Lower lobe of right lung (tissue), 2 donors: ENCODE measurements around the gene PLOD1. TPM values are rescaled to one million over a fixed set of nuclear protein-coding genes. Genes with fewer than 3 reads are reported as not detected.

Experiments
- ATAC-seq, 2 donors: fragments of 200-7000 bp; cut with Tn5 transposase; one replicate each; pipeline ENCODE4 v1.9.1; 2020 to 2022; ENCODE audit warnings: mild to moderate bottlenecking in 2 of 2, moderate library complexity in 2 of 2
- DNase-seq: peaks from one replicate; pipeline ENCODE4 v3.0.0-alpha.2; 2020
- H3K27ac ChIP-seq: fragments of 200-600 bp; one replicate; pipeline ENCODE4 v1.8.0; 2022
- H3K27me3 ChIP-seq: fragments of 200-600 bp; one replicate; pipeline ENCODE4 v1.8.0; 2022; ENCODE audit warnings: low read depth
- H3K36me3 ChIP-seq: fragments of 200-600 bp; one replicate; pipeline ENCODE4 v1.8.0; 2022; ENCODE audit warnings: mild to moderate bottlenecking
- H3K4me1 ChIP-seq: fragments of 200-600 bp; one replicate; pipeline ENCODE4 v1.8.0; 2022
- H3K4me3 ChIP-seq: fragments of 200-600 bp; one replicate; pipeline ENCODE4 v1.8.0; 2022; ENCODE audit warnings: mild to moderate bottlenecking
- H3K9me3 ChIP-seq: fragments of 200-600 bp; one replicate; pipeline ENCODE4 v1.8.0; 2022
- CTCF ChIP-seq: fragments of 200-600 bp; IDR thresholded peaks from one replicate; pipeline ENCODE4 v1.8.0; 2022; ENCODE audit warnings: antibody characterized with exemption, mild to moderate bottlenecking
- intact Hi-C: fragments of 100-400 bp; cut with DNase I; formaldehyde crosslinking; loops from one replicate; pipeline ENCODE4 v1.11.0; 2022
- total RNA-seq: library from RNA; stranded (reverse); fragmentation: NEBNext Ultra II Directional; extraction: Animal tissue kit (Norgen Biotek cat#: 25700); gene quantifications from one replicate; pipeline ENCODE4 v1.2.1, GENCODE V29; 2021
- donor health status: DM: no; HTN: yes; CAD: no; lungs with severe emphysema.

PLOD1 gene
- total RNA-seq, 1 donor from 2014 or later, result 84.5 TPM

- intact Hi-C loops, result no loop called here
- peak; percentile 61 for DNase-seq
- H3K4me3 ChIP-seq, result no peak overlapping the region
- H3K36me3 ChIP-seq, result peaks cover 32% of the 10 kb centered on the region
- no peaks in the 10 kb centered on the region for H3K9me3 ChIP-seq
- H3K27ac ChIP-seq, result peak overlapping the region; percentile 77
- H3K4me1 ChIP-seq, result peaks cover 20% of the 10 kb centered on the region
- ATAC-seq, result peak in 1 of 2 donors; percentile 11
- TF ChIP-seq CTCF, result no peak
- no peaks in the 10 kb centered on the region for H3K27me3 ChIP-seq
These were observed 81.0 kb downstream of the PLOD1 start for GRCh38 chr1:12015499-12015898.

- no peaks in the 10 kb centered on the region for H3K27me3 ChIP-seq
- no peaks in the 10 kb centered on the region for H3K9me3 ChIP-seq
- DNase-seq, result no peak
- intact Hi-C loops, result no loop called here
- H3K4me1 ChIP-seq, result peaks cover 23% of the 10 kb centered on the region
- ATAC-seq, result no peak
- no peak overlapping the region for H3K4me3 ChIP-seq
- H3K36me3 ChIP-seq, result peaks cover 25% of the 10 kb centered on the region
- TF ChIP-seq CTCF, result no peak
- no peak overlapping the region for H3K27ac ChIP-seq
These were observed 81.7 kb downstream of the PLOD1 start for GRCh38 chr1:12016182-12016581.

GRCh38 chr1:12019858-12020509 is 85.5 kb downstream of the PLOD1 start:
- H3K9me3 ChIP-seq, result no peaks in the 10 kb centered on the region
- intact Hi-C loops, result no loop called here
- no peak for TF ChIP-seq CTCF
- peak overlapping the region; percentile 98 for H3K4me3 ChIP-seq
- H3K36me3 ChIP-seq, result peaks cover 34% of the 10 kb centered on the region
- peak overlapping the region; percentile 89 for H3K27ac ChIP-seq
- no peaks in the 10 kb centered on the region for H3K27me3 ChIP-seq
- DNase-seq (no peak), ATAC-seq (peak; percentile 25 to 37)
- peaks cover 13% of the 10 kb centered on the region for H3K4me1 ChIP-seq

GRCh38 chr1:12021616-12022015 is 87.1 kb downstream of the PLOD1 start:
- Histone ChIP-seq H3K27ac (no peak overlapping the region), H3K4me1 (peaks cover 10% of the 10 kb centered on the region), H3K4me3 (no peak overlapping the region), H3K27me3 (no peaks in the 10 kb centered on the region), H3K36me3 (peaks cover 50% of the 10 kb centered on the region), H3K9me3 (no peaks in the 10 kb centered on the region)
- intact Hi-C loops, result no loop called here
- ATAC-seq (no peak), DNase-seq (no peak)
- no peak for TF ChIP-seq CTCF

GRCh38 chr1:12022036-12022435 is 87.5 kb downstream of the PLOD1 start:
- Histone ChIP-seq H3K9me3 (no peaks in the 10 kb centered on the region), H3K4me3 (no peak overlapping the region), H3K27me3 (no peaks in the 10 kb centered on the region), H3K36me3 (peaks cover 54% of the 10 kb centered on the region), H3K4me1 (peaks cover 10% of the 10 kb centered on the region), H3K27ac (no peak overlapping the region)
- ATAC-seq (no peak), DNase-seq (no peak)
- TF ChIP-seq CTCF, result no peak
- intact Hi-C loops, result no loop called here

Other genes with a start within 250 kb of the PLOD1 start
- 0.24 TPM for gene DRAXIN, start 243.0 kb upstream of the PLOD1 start, total RNA-seq
- gene AGTRAP, start 198.6 kb upstream of the PLOD1 start, total RNA-seq, result 64.5 TPM
- 2.2 TPM for gene C1orf167, start 172.5 kb upstream of the PLOD1 start, total RNA-seq
- gene MTHFR, start 128.8 kb upstream of the PLOD1 start, total RNA-seq, result 45.4 TPM
- 29.2 TPM for gene CLCN6, start 128.5 kb upstream of the PLOD1 start, total RNA-seq
- gene NPPA, start 86.9 kb upstream of the PLOD1 start, total RNA-seq, result 2.6 TPM
- not detected for gene NPPB, start 75.8 kb upstream of the PLOD1 start, total RNA-seq
- gene KIAA2013, start 8.3 kb upstream of the PLOD1 start, total RNA-seq, result 46.8 TPM
- gene MFN2, start 45.7 kb downstream of the PLOD1 start, total RNA-seq, result 72.2 TPM
- gene MIIP, start 84.8 kb downstream of the PLOD1 start, total RNA-seq, result 39.3 TPM
- 2.7 TPM for gene TNFRSF8, start 128.6 kb downstream of the PLOD1 start, total RNA-seq
- 67.0 TPM for gene TNFRSF1B, start 232.3 kb downstream of the PLOD1 start, total RNA-seq